ENCODE data around the gene GPR62. TPM values are rescaled to one million over a fixed set of nuclear protein-coding genes. Genes with fewer than 3 reads are reported as not detected.

The GPR62 gene
- total RNA-seq, 1 experiment from 2014 or later = not detected

DNA sequence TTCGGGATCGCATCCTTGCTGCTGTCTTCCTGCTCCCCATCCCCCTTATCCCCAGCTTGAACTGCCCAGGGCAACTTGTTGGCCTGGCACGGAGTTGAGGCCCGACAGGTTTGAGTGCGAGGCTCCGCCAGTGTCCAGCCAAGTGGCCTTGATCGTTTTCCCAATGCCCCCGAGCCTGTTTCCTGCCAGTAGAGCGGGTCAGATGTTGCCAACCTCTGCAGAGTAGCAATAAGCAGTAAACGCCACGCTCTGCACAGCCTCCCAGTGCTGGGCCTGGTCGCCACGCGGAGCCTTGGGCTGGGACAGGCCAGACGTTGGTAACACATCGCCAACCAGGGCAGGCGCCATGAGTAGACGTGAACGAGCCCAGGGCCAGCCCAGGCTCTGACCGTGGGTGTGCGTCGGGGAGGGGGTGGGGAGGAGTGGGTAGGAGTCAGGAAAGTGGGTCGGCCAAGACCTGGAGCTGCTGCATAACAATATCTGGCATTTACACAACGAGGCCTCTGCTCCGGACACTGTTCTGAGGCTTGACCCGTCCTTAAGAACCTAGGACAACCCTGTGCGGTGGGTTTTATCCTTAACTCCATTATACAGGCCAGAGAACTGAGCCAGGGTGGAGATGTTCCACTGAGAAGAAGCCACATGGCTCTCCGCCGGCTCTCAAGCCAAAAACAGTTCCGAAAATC is 19.2 kb downstream of the GPR62 start:
- DNase-seq (ENCODE audit: unreplicated experiment) = no peak
- Mint-ChIP-seq H3K36me3 (ENCODE audit: insufficient read depth, unreplicated experiment) (peaks cover 6% of the 10 kb centered on the region), H3K4me1 (ENCODE audit: insufficient read depth, unreplicated experiment) (peaks cover 29% of the 10 kb centered on the region), H3K4me3 (ENCODE audit: unreplicated experiment) (peak overlapping the region; percentile 99), H3K27ac (ENCODE audit: low read depth, unreplicated experiment) (peak overlapping the region; percentile 88), H3K27me3 (ENCODE audit: insufficient read depth, unreplicated experiment) (no peaks in the 10 kb centered on the region), H3K9me3 (ENCODE audit: unreplicated experiment) (no peaks in the 10 kb centered on the region)
- no TSS peak for BruUV-seq (replicated peaks)
- intact Hi-C loops (cut with micrococcal nuclease) = loop anchor here (1.0 kb wide), 1 partner anchor 32 kb away; the partner anchor contains the start of gene PARP3
- TF ChIP-seq, protein P1, sequence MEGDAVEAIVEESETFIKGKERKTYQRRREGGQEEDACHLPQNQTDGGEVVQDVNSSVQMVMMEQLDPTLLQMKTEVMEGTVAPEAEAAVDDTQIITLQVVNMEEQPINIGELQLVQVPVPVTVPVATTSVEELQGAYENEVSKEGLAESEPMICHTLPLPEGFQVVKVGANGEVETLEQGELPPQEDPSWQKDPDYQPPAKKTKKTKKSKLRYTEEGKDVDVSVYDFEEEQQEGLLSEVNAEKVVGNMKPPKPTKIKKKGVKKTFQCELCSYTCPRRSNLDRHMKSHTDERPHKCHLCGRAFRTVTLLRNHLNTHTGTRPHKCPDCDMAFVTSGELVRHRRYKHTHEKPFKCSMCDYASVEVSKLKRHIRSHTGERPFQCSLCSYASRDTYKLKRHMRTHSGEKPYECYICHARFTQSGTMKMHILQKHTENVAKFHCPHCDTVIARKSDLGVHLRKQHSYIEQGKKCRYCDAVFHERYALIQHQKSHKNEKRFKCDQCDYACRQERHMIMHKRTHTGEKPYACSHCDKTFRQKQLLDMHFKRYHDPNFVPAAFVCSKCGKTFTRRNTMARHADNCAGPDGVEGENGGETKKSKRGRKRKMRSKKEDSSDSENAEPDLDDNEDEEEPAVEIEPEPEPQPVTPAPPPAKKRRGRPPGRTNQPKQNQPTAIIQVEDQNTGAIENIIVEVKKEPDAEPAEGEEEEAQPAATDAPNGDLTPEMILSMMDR (IDR thresholded peaks at IDR 0.05; ENCODE audit: unreplicated experiment) = no peak
- POLR2A ChIA-PET = interaction anchor here (0.5 to 6.3 kb wide), 25 partner anchors 9 to 1736 kb away, joined by 3 to 127 read pairs (median 4); partner anchors contain the start of genes ACY1, DCAF1, DUSP7 and PARP3
- CTCF ChIA-PET = interaction anchor here (0.6 to 4.4 kb wide), 18 partner anchors 9 to 365 kb away, joined by 3 to 49 read pairs (median 6); partner anchors contain the start of genes ACY1, PARP3, RPL29 and RRP9

DNA sequence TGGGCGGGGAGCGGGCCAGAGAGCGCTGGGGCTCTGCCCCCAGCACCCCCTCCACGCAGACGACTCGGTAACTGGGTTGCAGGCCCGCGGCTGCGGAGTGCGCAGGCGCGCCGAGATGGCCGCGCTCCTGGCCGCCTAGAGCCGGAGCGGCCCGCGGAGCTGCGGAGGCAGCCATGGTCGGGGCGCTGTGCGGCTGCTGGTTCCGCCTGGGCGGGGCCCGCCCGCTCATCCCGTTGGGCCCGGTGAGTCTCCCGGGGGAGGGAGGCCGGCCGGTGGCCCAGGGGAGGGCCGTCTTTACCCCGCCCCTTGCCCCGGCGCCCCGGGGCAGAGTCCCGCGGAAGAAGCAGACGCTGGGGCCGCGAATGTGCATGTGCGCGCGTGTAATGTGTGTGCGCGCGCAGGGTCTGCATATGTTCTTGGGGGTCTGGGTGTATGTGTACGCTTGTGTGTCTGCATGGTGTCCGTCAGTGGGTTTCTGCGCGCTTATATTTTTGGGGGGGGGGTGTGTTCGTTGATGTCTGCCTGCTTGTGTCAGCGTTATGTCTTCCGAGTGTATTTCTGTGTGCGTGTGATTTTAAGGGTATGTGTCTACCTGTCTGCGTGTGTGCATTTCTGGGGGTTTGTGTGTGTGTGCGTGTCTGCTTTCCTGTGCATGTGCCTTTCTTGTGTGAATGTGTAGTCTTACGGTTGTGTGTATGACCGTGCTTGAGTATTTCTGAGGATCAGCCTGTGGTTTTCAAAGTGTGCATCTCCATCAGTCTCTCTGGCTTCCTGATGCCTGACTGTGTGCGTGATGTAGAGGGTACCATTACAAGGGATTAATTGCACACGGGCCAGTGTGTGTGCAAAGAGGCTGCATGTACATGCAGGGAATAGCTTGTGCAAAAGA is 20.0 kb downstream of the GPR62 start, which contains the start of gene ABHD14A:
Gene ABHD14A, plus strand, starts transcription at position 102 of the 889 bp plus-strand sequence. Its CDS starts 72 bp downstream, at position 174.
- TF ChIP-seq, protein P1 (IDR thresholded peaks at IDR 0.05; ENCODE audit: unreplicated experiment) = no peak
- intact Hi-C loops (cut with micrococcal nuclease) = loop anchor here (1.0 kb wide), 1 partner anchor 33 kb away; the partner anchor contains the start of gene PARP3
- ChIA-PET POLR2A (interaction anchor here (0.5 to 6.3 kb wide), 15 partner anchors 8 to 1737 kb away, joined by 3 to 127 read pairs (median 4); partner anchors contain the start of genes ACY1, DUSP7, PARP3 and RPL29), CTCF (interaction anchor here (0.5 to 4.4 kb wide), 9 partner anchors 10 to 338 kb away, joined by 3 to 49 read pairs (median 4); partner anchors contain the start of genes PARP3, RPL29 and RRP9)
- Mint-ChIP-seq H3K9me3 (ENCODE audit: unreplicated experiment) (no peaks in the 10 kb centered on the region), H3K4me1 (ENCODE audit: insufficient read depth, unreplicated experiment) (peaks cover 29% of the 10 kb centered on the region), H3K27ac (ENCODE audit: low read depth, unreplicated experiment) (peak within 1 kb of the TSS; percentile 88), H3K4me3 (ENCODE audit: unreplicated experiment) (peak within 1 kb of the TSS; percentile 99), H3K27me3 (ENCODE audit: insufficient read depth, unreplicated experiment) (no peaks in the 10 kb centered on the region), H3K36me3 (ENCODE audit: insufficient read depth, unreplicated experiment) (peaks cover 6% of the 10 kb centered on the region)
- DNase-seq (ENCODE audit: unreplicated experiment) = peak; percentile 72
- BruUV-seq (replicated peaks) = no TSS peak

DNA sequence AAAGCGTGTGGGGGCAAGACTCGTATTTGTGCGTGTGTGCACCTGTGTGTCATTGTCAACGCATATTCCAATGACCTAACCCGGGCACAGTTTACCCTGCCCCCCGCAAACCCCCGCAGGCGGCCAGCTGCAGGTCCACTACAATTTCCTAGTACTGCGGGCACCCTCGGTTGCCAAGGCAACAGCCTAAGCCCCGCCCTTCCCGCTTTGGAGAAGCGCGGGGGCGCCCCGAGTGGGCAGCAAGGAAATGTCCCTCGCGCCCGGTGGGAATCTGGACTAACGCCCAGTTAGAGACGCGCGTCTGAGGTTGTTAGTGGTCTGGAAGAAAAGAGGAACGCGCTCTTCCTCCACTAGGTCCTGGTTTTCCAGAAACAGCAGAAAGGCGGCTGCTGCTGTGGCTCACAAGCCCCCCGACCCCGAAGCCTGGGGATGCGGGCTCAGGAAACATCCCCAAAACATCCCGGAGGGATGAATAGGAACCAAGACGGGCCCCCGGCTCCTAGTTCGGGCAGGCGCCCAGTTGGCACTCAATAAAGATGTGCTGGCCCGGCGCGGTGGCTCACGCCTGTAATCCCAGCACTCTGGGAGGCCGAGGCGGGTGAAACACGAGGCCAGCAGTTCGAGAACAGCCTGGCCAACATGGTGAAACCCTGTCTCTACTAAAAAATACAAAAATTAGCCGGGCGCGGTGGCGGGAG is 20.8 kb downstream of the GPR62 start:
- ChIA-PET POLR2A (interaction anchor here (3.6 to 4.5 kb wide), 2 partner anchors 19 to 70 kb away, joined by 17 to 49 read pairs; partner anchors contain the start of gene RPL29), CTCF (interaction anchor here (0.5 to 4.4 kb wide), 2 partner anchors 20 to 34 kb away, joined by 3 to 49 read pairs; partner anchors contain the start of genes PARP3, RPL29 and RRP9)
- H3K4me3 Mint-ChIP-seq (ENCODE audit: unreplicated experiment) = peak overlapping the region; percentile 99
- H3K36me3 Mint-ChIP-seq (ENCODE audit: insufficient read depth, unreplicated experiment) = peaks cover 6% of the 10 kb centered on the region
- H3K27me3 Mint-ChIP-seq (ENCODE audit: insufficient read depth, unreplicated experiment) = no peaks in the 10 kb centered on the region
- H3K4me1 Mint-ChIP-seq (ENCODE audit: insufficient read depth, unreplicated experiment) = peaks cover 29% of the 10 kb centered on the region
- peak overlapping the region; percentile 1 for H3K27ac Mint-ChIP-seq (ENCODE audit: low read depth, unreplicated experiment)
- no peaks in the 10 kb centered on the region for H3K9me3 Mint-ChIP-seq (ENCODE audit: unreplicated experiment)
- TF ChIP-seq, protein P1 (IDR thresholded peaks at IDR 0.05; ENCODE audit: unreplicated experiment) = no peak
- DNase-seq (ENCODE audit: unreplicated experiment) = no peak
- intact Hi-C loops (cut with micrococcal nuclease) = no loop called here
- BruUV-seq (replicated peaks) = no TSS peak

Measured in MCF 10A (cell line).